ENCODE data around the gene RAPGEF1.

- TF ChIP-seq CTCF (IDR thresholded peaks at IDR 0.05) (no peak), POLR2A (IDR thresholded peaks at IDR 0.05) (no peak)
Observed at GRCh38 chr9:131613921-131614320, 126.0 kb downstream of the RAPGEF1 start.
